Testis (tissue), 3 donors: Measurements from ENCODE around the gene LONRF2. TPM values are rescaled to one million over a fixed set of nuclear protein-coding genes. Genes with fewer than 3 reads are reported as not detected.

Experiments used
- DNase-seq: peaks from one replicate; pipeline ENCODE4 v3.0.0-alpha.2; 2019
- H3K27ac ChIP-seq, 2 donors: fragments of 200-600 bp; sonication (generic); one replicate each; pipeline ENCODE4 v1.5.1; 2019
- H3K27me3 ChIP-seq: fragments of 200-600 bp; sonication (generic); one replicate; pipeline ENCODE4 v1.5.1; 2019
- H3K36me3 ChIP-seq: fragments of 200-600 bp; sonication (generic); one replicate; pipeline ENCODE4 v1.5.1; 2017; ENCODE audit warnings: low read depth; ENCODE audit errors: missing control alignments
- H3K4me1 ChIP-seq: fragments of 200-600 bp; sonication (generic); one replicate; pipeline ENCODE4 v1.5.1; 2019
- H3K4me3 ChIP-seq, 2 donors: fragments of 200-600 bp; sonication (generic); one replicate each; pipeline ENCODE4 v1.5.1; 2017 to 2019
- H3K9me3 ChIP-seq: fragments of 200-600 bp; sonication (generic); one replicate; pipeline ENCODE4 v1.5.1; 2017
- CTCF ChIP-seq, 3 experiments: fragments of 450-650 bp in 2 of 3; fragments of 200-600 bp in 1 of 3; sonication (generic) in 1 of 3; IDR thresholded peaks; one replicate each; pipeline ENCODE4 v1.5.1; 2016 to 2019; ENCODE audit warnings: antibody characterized with exemption in 3 of 3, mild to moderate bottlenecking in 2 of 3, moderate library complexity in 1 of 3
- POLR2A ChIP-seq: fragments of 450-650 bp; IDR thresholded peaks from one replicate; pipeline ENCODE4 v1.6.1; 2017; ENCODE audit warnings: antibody characterized with exemption, mild to moderate bottlenecking, moderate library complexity
- WGBS, 2 donors: methylation state at CpG; one replicate each; pipeline ENCODE4 v1.1.5; 2018; 5-methylcytosine and 5-hydroxymethylcytosine counted together
- intact Hi-C: fragments of 100-400 bp; cut with DNase I; formaldehyde crosslinking; loops from one replicate; pipeline ENCODE4 v1.15.1; 2023; ENCODE audit warnings: low total_unique reads
- polyA plus RNA-seq: library from polyadenylated mRNA; stranded (reverse); fragments of 350-450 nt; fragmentation: Illumina TruSeq; extraction: RNeasy Lipid Tissue Mini Kit (QIAGEN cat#74804); gene quantifications from one replicate; pipeline ENCODE4 v1.2.3, GENCODE V29; 2014; ENCODE audit warnings: low read depth, low replicate concordance; ENCODE audit not compliant: insufficient read depth
- total RNA-seq, 2 donors: library from RNA; depleted of rRNA; stranded (reverse); fragments of >200 nt; gene quantifications; one replicate each; pipeline ENCODE4 v1.2.3, GENCODE V29; 2016

LONRF2 gene
- total and polyA plus RNA-seq, 3 donors from 2014 or later, result 6.5 to 17.7 (median 16.1) TPM

GRCh38 chr2:100278501-100278900, 43.8 kb downstream of the LONRF2 start:
- Histone ChIP-seq H3K4me3 (no peak overlapping the region), H3K27me3 (no peaks in the 10 kb centered on the region), H3K4me1 (peaks cover 16% of the 10 kb centered on the region), H3K36me3 (no peaks in the 10 kb centered on the region), H3K27ac (no peak overlapping the region), H3K9me3 (no peaks in the 10 kb centered on the region)
- no peak for DNase-seq
- TF ChIP-seq CTCF (IDR thresholded peaks at IDR 0.05) (no peak), POLR2A (no peak)
- intact Hi-C loops, result no loop called here
- 88 to 91% methylated on average over 12 of the region's 12 CpGs for WGBS, 2 donors

- H3K4me1 ChIP-seq, result peaks cover 16% of the 10 kb centered on the region
- no peak overlapping the region for H3K4me3 ChIP-seq
- H3K27me3 ChIP-seq, result no peaks in the 10 kb centered on the region
- intact Hi-C loops, result no loop called here
- no peaks in the 10 kb centered on the region for H3K36me3 ChIP-seq
- WGBS, 2 donors, result 91 to 96% methylated on average over 12 of the region's 12 CpGs
- no peak overlapping the region for H3K27ac ChIP-seq
- H3K9me3 ChIP-seq, result no peaks in the 10 kb centered on the region
- DNase-seq, result no peak
- TF ChIP-seq POLR2A (no peak), CTCF (IDR thresholded peaks at IDR 0.05) (no peak)
Measured at GRCh38 chr2:100277540-100278207, 44.6 kb downstream of the LONRF2 start.

GRCh38 chr2:100276716-100277115, 45.6 kb downstream of the LONRF2 start:
- 93 to 96% methylated on average over 4 of the region's 4 CpGs for WGBS, 2 donors
- Histone ChIP-seq H3K4me3 (no peak overlapping the region), H3K4me1 (peaks cover 8% of the 10 kb centered on the region), H3K27me3 (no peaks in the 10 kb centered on the region), H3K27ac (no peak overlapping the region), H3K36me3 (no peaks in the 10 kb centered on the region), H3K9me3 (no peaks in the 10 kb centered on the region)
- no peak for DNase-seq
- intact Hi-C loops, result no loop called here
- no peak for TF ChIP-seq CTCF (IDR thresholded peaks at IDR 0.05)
- TF ChIP-seq POLR2A, result no peak

GRCh38 chr2:100275200-100275589, 47.1 kb downstream of the LONRF2 start:
- Histone ChIP-seq H3K9me3 (no peaks in the 10 kb centered on the region), H3K27me3 (no peaks in the 10 kb centered on the region), H3K27ac (no peak overlapping the region), H3K4me3 (no peak overlapping the region), H3K4me1 (no peaks in the 10 kb centered on the region), H3K36me3 (no peaks in the 10 kb centered on the region)
- TF ChIP-seq CTCF (IDR thresholded peaks at IDR 0.05), result no peak
- no peak for TF ChIP-seq POLR2A
- 81 to 82% methylated on average over 6 to 10 of the region's 10 CpGs for WGBS, 2 donors
- intact Hi-C loops, result no loop called here
- DNase-seq, result no peak

GRCh38 chr2:100274566-100275199, 47.6 kb downstream of the LONRF2 start:
- Histone ChIP-seq H3K36me3 (no peaks in the 10 kb centered on the region), H3K4me3 (no peak overlapping the region), H3K4me1 (no peaks in the 10 kb centered on the region), H3K27me3 (no peaks in the 10 kb centered on the region), H3K9me3 (no peaks in the 10 kb centered on the region), H3K27ac (no peak overlapping the region)
- no peak for DNase-seq
- 94 to 97% methylated on average over 17 of the region's 17 CpGs for WGBS, 2 donors
- TF ChIP-seq POLR2A (no peak), CTCF (IDR thresholded peaks at IDR 0.05) (no peak)
- intact Hi-C loops, result no loop called here
